CD4-positive, alpha-beta T cell treated with Interferon gamma for 1 hour (primary cell): ENCODE results near the gene FBXL17.
A peak's percentile ranks its signal among the peaks of the same experiment; 100 is the strongest.
"Not testable (repeated sequence)": the region's sequence is repeated elsewhere in the genome, so short reads cannot be mapped to it uniquely, and the experiment has no call there.

Experiments used
- DNase-seq: peaks from one replicate; pipeline ENCODE4 v3.0.0-alpha.2; 2020

The FBXL17 gene

DNA sequence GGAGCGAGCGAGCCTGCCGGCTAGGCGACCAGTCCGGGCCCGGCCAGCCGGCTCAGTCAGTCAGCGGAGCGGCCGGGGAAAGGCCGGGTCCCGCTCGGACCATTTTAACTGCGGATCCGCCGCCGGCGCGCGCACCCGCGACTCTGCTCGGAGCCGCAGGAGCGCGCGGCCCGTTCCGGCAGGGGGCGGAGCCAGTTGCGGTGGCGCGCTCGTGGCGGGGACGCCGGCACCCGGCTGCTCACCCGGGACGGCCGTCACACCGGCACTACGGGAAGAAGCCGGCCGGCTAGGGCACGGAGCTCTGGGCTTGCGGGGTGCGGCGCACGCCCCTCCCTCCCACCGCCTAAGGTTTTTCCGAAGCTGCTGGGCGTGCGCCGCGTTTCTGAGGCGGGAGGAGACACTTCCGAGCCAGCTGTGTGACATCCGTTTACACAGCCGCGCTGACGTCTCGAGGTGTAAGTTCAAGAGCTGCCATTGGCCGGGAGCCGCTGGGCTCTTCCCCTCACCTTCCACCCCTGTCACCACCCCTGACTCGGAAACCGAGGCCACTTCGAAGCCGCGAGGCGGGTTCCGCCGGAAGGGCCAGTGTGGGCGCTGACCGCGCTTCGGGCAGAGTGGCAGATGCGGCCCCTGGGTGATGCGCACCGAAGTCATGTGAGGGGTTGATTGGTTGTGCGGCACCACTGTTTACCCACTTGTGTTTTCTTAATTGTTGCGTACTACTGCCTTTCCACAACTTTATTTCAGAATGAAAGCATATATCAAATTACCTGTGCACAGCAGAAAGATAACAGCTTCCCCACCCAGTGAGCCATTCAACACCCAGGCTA lies at the start of gene FBXL17:
Gene FBXL17, minus strand, starts transcription at position 145 of the 830 bp plus-strand sequence.
- peak; percentile 94 for DNase-seq

DNA sequence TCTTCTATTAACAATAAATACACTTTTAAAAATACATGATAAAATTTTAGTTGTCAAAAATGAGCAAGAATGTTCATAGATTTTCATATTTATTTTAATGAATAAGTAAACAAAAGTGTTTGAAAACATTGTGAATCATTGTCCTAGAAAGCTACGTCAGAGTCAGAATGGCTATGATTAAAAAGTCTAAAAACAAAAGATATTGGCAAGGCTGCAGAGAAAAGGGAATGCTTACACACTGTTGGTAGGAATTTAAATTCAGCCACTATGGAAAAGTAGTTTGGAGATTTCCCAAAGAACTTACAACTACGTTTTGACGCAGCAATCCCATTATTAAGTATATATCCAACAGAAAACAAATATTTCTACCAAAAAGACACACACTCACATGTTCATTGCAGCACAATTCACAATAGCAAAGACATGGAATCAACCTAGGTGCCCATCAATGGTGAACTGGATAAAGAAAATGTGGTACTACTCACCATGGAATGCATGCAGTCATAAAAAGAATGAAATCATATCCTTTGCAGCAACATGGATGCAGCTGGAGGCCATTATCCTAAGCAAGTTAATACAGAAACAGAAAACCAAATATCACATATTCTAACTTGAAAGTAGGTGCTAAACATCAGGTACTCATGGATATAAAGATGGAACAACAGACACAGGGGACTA lies 49.2 kb upstream of the FBXL17 start:
- no peak for DNase-seq

DNA sequence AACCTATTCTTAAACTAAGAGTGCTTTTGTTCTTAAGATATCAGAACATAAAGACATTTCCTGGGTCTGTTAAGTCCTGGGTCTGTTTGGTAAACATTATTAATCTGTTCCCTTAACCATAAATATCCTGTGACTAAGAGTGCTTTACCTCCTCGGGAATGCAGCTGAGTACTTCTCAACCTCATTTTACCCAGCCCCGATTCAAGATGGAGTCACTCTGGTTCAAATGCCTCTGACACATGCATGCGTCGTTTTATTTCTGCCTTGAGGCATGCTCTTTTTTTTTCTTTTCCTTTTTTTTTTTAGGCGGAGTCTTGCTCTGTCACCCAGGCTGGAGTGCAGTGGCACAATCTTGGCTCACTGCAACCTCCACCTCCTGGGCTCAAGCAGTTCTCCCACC lies 39.8 kb upstream of the FBXL17 start:
- DNase-seq = no peak

DNA sequence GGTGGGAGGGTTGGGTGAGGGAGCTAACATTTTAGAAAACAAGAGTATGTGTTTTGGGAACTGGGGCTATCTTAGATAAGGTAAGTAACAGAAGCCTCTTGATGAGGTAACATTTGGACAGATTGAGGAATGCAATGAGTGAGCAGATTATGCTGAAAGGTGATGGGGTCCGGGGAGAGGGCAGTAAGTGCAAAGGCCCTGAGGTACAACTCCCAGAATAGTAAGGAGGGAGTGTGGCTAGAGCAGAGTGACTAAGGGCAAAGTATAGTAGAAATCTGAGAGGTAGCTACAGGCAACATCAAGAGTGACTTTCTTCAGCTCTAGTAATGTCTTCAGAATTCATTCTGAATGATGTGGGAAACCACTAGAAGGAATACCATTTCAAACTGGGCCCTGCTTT lies 38.9 kb upstream of the FBXL17 start:
- no peak for DNase-seq

DNA sequence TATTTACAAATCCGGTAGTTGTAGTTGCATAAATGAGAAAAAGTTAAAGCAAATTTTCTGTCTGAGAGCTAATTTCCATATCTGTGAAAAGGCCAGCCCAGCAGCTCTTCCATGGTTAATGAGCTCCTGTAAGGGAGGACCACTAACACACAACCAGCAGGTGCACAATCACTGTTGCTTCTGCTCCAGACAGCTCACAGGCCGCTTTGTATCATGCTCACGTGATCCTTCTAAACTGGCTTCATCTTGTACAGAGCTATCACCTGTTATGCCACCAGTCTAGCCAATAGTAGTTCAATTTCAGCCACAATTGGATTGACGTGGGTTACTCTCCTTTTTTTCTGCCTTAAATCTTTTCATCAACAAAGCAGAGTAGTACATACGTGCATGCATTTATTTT lies 38.3 kb upstream of the FBXL17 start:
- no peak for DNase-seq

DNA sequence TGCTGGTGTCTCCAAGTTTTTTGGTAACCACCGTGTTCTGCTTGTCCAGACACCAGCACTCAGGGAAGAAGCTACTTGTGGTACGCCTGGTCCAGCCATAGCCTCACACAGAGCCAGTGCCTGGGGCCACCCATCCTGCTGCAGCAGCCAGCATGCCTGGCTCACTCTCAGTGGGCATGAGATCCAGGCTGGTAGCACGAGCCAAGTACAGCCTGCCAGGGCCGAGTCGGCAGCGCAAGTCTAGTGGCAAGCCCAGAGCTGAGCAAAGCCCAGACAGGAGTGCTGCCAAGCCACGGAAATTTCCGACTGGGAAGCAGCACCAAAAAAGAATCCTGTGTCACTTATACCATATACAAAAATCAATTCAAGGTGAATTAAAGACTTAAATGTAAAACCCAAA lies 36.3 kb upstream of the FBXL17 start:
- no peak for DNase-seq

DNA sequence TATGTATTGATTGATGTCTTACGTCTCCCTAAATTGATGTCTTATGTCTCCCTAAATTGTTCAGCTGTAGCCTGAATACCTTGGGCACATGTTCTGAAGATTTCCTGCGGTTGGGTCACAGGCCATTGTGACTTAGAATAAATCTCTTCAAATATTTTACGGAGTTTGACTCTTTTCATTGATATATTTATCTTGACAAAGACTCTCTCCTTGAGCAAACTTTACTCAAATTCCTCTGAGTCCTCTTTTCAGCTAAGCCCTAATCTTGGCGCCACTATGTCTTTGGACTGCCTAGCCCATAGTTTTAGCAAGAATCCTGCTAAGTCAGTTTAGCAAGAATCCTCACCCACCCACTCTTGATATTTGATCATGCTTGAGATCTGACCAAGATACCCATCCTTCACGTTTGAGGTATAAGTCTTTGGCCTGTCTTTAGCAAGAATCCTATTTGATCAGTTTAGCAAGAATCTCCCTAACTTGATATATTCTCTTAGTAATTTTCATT lies 35.3 kb upstream of the FBXL17 start:
- no peak for DNase-seq

DNA sequence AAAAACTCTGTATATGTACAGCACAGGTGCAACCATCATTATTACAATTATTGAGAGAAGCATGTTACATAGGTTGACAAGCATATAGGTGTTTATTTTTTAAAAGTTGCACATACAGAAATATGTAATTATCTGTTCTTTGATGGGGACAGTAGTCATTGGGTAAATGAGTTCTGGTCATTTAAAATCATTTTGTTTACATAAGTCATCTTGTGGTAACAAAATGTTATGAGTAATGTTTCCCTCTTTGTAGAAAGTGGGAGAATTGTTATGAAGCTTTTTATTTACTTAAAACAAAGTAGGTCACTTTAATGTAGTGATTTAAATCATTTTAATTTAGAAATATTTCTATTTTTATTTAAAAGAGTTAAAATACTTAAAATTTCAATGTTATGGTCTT lies 33.8 kb upstream of the FBXL17 start:
- DNase-seq = no peak

DNA sequence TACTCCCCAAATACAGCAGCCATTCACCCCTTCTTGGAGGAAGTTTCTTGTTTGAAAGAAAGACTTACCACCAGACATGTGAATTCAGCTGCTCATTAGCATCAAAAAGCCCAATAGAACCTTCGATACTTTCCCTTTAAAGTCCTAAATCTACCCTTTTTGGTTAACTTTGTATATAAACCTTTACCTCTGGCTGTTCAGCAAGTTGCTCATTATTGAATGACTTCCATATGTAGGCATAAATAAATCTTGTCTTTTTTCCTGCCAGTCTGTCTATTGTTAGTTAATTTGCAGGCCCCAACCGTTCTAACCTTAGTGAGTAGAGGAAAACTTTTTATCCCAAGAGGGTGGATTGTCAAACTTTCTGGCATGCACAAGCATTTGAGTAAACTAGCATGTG lies 27.9 kb upstream of the FBXL17 start:
- no peak for DNase-seq

DNA sequence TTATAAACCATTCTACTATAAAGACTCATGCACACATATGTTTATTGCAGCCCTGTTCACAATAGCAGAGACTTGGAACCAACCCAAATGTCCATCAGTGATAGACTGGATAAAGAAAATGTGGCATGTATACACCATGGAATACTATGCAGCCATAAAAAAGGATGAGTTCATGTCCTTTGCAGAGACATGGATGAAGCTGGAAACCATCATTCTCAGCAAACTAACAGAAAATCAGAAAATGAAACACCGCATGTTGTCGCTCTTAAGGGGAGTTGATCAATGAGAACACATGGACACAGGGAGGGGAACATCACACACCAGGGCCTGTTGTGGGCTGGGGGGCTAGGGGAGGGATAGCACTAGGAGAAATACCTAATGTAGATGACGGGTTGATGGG lies 23.3 kb upstream of the FBXL17 start:
- not testable (repeated sequence) for DNase-seq

DNA sequence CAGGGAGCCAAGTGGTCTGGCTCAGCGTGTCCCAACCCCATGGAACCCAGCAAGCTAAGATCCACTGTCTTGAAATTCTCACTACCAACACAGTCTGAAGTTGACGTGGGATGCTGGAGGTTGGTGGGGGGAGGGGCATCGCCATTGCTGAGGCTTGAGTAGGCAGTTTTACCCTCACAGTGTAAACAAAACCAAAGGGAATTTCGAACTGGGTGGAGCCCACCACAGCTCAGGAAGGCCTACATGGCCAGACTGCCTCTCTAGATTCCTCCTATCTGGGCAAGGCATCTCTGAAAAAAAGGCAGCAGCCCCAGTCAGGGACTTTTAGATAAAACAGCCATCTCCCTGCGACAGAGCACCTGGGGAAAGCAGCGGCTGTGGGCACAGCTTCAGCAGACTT lies 17.1 kb upstream of the FBXL17 start:
- no peak for DNase-seq

DNA sequence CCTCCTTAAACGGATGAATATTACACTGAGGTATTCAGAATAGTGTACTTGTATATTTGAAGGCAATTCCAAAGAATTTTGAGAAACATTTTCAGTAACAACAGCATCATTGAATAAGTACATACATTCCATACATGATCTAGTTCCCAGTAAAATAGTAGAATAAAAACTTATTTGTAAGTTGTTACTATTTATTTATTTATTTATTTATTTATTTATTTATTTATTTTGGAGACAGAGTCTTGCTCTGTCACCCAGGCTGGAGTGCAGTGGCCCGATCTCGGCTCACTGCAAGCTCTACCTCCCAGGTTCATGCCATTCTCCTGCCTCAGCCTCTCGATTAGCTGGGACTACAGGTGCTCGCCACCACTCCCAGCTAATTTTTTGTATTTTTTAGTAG lies 14.9 kb upstream of the FBXL17 start:
- DNase-seq = not testable (repeated sequence)

DNA sequence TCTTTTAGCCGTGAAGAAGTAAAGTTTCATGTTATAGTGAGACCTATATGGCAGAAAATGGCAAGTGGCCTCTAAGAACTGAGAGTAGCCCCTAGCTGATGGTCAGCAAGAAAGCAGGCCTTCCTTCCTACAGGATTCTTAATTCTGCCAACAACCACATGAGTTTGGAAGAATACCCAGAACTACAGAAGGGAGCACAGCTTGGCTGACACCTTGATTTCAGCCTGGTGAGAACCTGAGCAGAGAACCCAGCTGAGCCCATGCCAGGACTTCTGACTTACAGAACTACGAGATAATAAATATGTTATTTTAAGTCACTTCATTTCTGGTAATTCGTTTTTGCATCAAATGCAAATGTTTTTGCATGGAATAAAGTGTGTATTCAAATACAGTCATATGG lies 5.9 kb upstream of the FBXL17 start:
- DNase-seq = no peak

DNA sequence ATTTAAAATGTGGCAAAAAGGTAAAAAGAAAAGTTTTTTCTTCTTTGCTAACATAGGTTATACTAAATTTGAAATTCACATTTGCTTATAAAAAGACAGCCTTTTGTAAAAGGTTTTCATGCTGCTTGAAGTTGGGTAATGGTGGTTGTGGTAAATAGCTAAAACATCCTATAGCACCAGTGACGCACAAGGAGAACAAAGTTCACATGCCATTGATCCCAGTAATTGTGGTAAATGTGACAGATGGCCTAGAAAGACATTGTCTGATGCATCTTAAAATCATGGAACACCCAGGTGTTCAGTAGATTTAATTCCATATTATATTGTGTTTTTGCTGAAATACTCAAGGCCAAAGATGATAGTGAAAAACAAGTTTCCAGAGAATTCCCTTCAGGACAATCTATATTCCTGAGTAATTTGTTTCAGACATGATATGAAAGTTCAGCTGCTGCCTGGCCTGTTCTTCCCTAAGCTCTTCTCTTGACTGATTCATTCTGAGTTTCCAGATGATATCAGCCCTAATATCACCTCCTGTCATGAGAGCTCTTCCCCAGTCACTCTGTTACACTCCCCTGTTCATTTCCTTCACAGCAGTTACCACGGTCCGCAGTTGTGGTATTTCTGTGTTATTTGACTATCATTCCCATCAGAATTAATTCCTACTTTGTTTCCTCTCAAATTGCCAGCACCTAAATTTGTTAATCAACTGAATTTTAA lies 4.6 kb upstream of the FBXL17 start:
- no peak for DNase-seq

DNA sequence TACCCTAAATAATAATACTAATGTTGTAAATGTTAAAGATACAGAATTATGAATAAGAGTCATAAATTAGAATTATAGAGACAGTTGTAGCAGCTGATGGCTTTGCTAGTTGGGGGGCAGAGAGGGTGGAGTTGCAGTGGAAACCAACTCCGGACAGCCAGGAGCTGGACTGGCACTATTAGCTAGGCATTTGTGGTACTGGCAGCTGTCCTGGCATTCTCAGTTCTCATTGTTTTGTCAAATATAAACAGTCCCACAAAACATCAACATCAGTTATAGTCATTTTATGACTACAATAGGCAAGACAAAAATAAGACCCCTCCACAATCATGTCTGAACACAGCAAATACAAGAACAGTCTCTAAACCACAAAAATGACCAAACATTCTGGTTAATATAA lies 2.8 kb upstream of the FBXL17 start:
- no peak for DNase-seq

DNA sequence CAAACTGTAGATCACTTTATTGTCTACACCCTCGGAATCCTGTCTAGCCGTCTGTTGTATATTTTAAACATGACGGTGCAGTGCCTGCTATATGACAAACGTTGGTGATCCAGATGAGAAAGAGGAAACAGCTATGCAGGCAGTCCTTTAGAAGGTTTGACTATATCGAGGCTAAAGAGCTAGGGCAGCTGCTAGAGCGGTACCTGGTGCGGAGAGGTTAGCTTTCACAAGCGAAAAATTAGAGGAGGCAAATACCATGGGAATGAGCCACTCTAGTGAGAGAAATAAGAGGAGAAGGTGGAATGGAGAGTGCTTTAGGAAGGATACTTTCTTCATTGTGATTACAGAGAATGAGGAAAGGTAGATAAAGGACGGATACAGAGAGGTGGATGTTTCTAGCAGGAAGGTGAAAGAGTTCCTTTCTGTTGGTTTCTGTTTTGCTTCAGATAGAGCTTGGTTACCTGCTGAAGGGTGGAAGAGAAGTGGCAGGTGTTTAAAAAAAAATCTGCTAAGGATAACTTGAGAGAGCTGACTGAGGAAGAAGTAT lies 959 bp upstream of the FBXL17 start:
- no peak for DNase-seq

DNA sequence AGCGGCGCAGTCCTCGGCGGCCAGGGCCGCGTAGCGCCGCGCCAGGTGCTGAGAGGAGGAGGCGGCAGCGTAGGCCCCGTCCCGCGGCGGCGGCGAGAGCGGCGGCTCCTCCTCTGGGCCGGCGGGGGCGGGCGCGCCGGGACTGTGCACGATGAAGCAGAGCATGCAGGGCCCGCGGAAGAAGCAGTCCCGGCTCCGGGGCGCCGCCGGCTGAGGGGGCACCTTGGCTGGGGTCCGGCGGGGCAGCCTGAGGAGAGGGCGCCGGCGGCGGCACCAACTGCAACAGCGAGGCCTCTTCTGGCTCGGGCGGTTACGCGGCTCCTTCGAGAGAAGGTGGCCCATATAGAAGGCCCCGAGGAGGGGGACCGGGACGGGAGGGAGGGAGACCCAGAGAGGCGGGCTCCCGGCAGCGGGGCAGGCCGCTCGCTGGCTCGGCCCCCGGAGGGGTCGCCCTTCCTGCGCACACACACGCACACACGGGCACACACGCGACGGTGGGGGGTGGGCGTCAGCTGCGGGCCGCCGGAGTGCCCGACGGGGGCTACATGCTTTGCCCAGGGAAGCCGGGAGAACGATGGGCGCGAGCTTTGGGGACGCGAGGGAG lies 446 bp downstream of the FBXL17 start:
- peak; percentile 78 for DNase-seq

DNA sequence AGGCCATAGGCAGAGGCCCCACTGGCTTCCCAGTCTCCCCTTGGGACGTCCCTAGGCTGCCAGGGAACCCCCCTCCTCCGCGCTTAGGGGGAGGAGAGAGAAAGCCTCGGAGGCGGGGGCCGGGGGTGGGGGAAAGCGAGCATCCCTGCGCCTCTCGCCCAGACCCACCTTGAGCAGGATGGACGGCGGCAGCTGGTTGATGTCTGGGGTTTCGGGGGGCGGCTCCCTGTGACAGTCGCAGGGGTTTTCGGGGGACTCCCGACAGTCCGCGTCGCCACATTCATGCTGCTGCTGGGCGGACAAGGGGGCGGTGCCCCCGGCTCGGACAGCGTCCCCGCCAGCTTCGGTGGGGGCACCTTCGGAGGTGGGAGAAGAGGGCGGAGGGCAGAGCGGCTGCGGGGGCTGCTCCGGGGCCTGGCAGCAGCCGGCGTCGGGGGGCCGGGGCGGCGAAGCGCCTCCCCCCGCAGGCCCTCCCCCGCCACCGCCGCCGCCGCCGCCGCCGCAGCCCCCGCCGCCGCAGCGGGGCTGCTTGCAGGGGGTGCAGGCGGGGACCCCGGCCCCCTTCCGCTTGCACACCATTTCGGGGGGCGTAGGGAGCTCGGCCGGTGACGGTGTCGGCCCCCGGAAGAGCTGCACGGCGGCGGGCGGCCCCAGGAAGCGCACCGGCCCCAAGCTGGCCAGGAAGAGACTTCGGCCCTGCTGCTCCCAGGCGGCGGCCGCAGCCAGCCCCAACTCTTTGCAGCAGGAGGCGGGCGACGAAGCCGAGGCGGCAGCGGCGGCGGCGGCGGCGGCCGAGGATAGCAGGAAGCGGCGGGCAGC lies 1.2 kb downstream of the FBXL17 start:
- DNase-seq = peak; percentile 63

DNA sequence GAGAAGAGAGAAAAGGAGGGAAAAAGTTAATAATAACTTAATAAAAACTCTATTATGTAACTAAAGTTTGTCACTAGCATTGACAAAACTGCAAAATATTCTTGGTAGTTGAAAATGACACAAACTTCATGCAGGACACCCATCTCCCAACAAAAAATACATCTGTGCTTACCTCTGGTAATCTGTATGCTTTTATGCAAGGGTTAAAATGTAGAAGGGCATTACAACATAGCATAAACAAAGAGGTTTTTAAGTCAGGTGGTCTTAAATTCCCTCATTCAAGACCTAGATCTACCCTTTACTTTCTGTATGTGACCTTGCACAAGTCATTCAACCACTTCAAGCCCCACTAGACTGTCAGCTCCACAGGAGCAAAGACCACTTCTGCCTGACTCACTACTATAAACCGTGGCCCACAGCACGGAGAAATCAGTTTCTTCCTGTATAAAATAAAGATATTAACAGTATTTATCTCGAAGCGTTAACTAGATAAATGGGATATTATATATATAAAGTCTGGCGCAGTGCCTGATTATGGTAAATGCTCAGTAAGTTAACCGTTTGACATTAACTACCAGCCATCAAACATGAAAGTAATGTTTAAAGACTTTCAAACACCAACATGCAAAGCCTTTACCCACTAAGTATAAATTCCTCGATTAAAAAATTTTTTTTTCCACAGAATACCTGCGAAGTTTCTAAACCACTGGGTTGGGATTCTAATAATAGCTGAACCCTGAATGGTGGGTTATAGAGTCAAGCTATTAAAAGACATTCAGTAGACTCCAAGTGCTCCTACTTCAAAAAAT lies 2.0 kb downstream of the FBXL17 start:
- DNase-seq = no peak

DNA sequence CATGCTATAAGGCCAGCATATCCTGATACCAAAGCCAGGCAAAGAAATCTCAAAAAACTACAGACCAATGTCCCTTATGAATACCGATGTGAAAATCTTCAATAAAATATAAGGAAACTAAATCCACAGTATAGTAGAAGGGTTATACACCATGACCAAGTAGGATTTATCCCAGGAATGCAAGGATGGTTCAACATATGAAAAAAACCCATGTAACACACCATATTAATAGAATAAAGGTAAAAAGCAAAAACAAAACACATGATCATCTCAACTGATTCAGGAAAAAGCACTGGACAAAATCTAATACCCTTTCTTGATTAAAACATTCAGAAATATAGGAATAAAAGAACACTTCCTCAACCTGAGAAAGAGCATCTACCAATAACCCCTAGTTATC lies 6.1 kb downstream of the FBXL17 start:
- no peak for DNase-seq

DNA sequence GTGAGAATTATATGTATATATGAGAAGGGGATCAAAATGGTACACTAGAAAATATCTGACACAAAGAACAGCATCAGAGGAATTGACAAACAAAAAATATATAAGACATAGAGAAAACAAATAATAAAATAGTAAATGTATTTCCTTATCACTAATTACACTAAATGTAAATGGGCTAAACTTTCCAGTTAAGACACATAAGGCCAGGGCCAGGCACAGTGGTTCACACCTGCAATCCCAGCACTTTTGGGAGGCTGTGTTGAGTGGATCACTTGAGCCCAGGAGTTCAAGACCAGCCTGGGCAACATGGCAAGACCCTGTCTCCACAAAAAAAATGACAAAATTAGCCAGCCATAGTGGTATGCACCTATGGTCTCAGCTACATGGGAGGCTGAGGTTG lies 8.5 kb downstream of the FBXL17 start:
- no peak for DNase-seq
